ENCODE measurements around the gene RAB7A.
"Not testable (repeated sequence)": the region's sequence is repeated elsewhere in the genome, so short reads cannot be mapped to it uniquely, and the experiment has no call there.

RAB7A gene

GRCh38 chr3:128753715-128754114, 27.7 kb downstream of the RAB7A start:
- DNase-seq (ENCODE audit: low read depth): no peak

- no peak for DNase-seq (ENCODE audit: low read depth)
Observed at GRCh38 chr3:128760042-128760441, 34.1 kb downstream of the RAB7A start.

GRCh38 chr3:128760881-128761280, 34.9 kb downstream of the RAB7A start:
- DNase-seq (ENCODE audit: low read depth): no peak

- no peak for DNase-seq (ENCODE audit: low read depth)
Observed at GRCh38 chr3:128761392-128761791, 35.4 kb downstream of the RAB7A start.

GRCh38 chr3:128763967-128764366, 38.0 kb downstream of the RAB7A start:
- DNase-seq (ENCODE audit: low read depth): no peak

- DNase-seq (ENCODE audit: low read depth): no peak
Observed at GRCh38 chr3:128764863-128765262, 38.9 kb downstream of the RAB7A start.

- DNase-seq (ENCODE audit: low read depth): no peak
Observed at GRCh38 chr3:128767094-128767750, 41.2 kb downstream of the RAB7A start.

GRCh38 chr3:128768471-128768870, 42.5 kb downstream of the RAB7A start:
- DNase-seq (ENCODE audit: low read depth): no peak

GRCh38 chr3:128770387-128770786, 44.4 kb downstream of the RAB7A start:
- DNase-seq (ENCODE audit: low read depth): no peak

GRCh38 chr3:128773189-128773588, 47.2 kb downstream of the RAB7A start:
- not testable (repeated sequence) for DNase-seq (ENCODE audit: low read depth)

- DNase-seq (ENCODE audit: low read depth): not testable (repeated sequence)
Observed at GRCh38 chr3:128773592-128773991, 47.6 kb downstream of the RAB7A start.

- no peak for DNase-seq (ENCODE audit: low read depth)
Observed at GRCh38 chr3:128775241-128775640, 49.3 kb downstream of the RAB7A start.

- no peak for DNase-seq (ENCODE audit: low read depth)
Observed at GRCh38 chr3:128775906-128776542, 50.0 kb downstream of the RAB7A start.

- DNase-seq (ENCODE audit: low read depth): no peak
Observed at GRCh38 chr3:128780101-128780837, 54.3 kb downstream of the RAB7A start.

- no peak for DNase-seq (ENCODE audit: low read depth)
Observed at GRCh38 chr3:128781164-128781563, 55.2 kb downstream of the RAB7A start.

GRCh38 chr3:128782282-128783146, 56.5 kb downstream of the RAB7A start:
- no peak for DNase-seq (ENCODE audit: low read depth)

GRCh38 chr3:128783774-128784173, 57.8 kb downstream of the RAB7A start:
- DNase-seq (ENCODE audit: low read depth): no peak

- no peak for DNase-seq (ENCODE audit: low read depth)
Observed at GRCh38 chr3:128784232-128784631, 58.2 kb downstream of the RAB7A start.

- DNase-seq (ENCODE audit: low read depth): no peak
Observed at GRCh38 chr3:128784843-128785242, 58.9 kb downstream of the RAB7A start.

GRCh38 chr3:128786434-128787020, 60.5 kb downstream of the RAB7A start:
- DNase-seq (ENCODE audit: low read depth): no peak

All from stromal cell of bone marrow (primary cell).